GM06990 (cell line): ENCODE data around the gene SNX19.

Experiments
- DNase-seq: peaks from one replicate; pipeline ENCODE4 v3.0.0-alpha.2; 2011; ENCODE audit not compliant: insufficient read length; ENCODE audit errors: extremely low read depth
- H3K27me3 ChIP-seq: replicated peaks from 2 replicates; pipeline ENCODE4 v1.6.0; 2011; ENCODE audit warnings: low read length; ENCODE audit not compliant: control insufficient read depth, insufficient read depth
- H3K36me3 ChIP-seq: 2 replicates; pipeline ENCODE4 v1.5.1; 2011; ENCODE audit warnings: low read length; ENCODE audit not compliant: control insufficient read depth, insufficient read depth
- H3K4me3 ChIP-seq: replicated peaks from 2 replicates; pipeline ENCODE4 v1.5.1; 2011; ENCODE audit warnings: low read depth, mild to moderate bottlenecking, control low read depth, low read length
- TF ChIP-seq, protein P1 (sequence below): IDR thresholded peaks from 2 replicates; pipeline ENCODE4 v1.5.1; 2011; ENCODE audit warnings: low read length, control low read depth, mild to moderate bottlenecking, inconsistent platforms; ENCODE audit not compliant: insufficient read depth, poor library complexity, severe bottlenecking

Gene SNX19

DNA sequence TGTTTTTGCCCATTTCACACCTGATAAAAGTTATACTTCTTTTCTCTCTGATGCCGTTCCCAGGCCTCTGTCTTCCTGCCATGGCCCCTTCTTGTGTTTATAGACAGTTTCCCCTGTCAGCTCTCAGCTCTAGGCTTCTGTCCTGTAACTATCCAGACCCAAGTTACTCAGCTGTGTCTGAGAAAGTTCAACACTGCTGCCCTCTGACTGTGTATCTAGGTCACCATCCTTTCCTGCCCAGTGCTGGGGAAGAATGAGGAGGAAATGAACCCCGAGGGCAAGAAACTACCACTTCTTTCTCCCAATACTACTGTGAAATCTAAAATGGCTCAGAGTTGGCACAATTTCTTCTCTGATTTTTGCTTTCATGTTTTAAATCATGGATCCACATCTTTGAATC, 29.6 kb downstream of the SNX19 start:
- H3K36me3 ChIP-seq = peaks cover 17% of the 10 kb centered on the region
- H3K4me3 ChIP-seq = no peak overlapping the region

DNA sequence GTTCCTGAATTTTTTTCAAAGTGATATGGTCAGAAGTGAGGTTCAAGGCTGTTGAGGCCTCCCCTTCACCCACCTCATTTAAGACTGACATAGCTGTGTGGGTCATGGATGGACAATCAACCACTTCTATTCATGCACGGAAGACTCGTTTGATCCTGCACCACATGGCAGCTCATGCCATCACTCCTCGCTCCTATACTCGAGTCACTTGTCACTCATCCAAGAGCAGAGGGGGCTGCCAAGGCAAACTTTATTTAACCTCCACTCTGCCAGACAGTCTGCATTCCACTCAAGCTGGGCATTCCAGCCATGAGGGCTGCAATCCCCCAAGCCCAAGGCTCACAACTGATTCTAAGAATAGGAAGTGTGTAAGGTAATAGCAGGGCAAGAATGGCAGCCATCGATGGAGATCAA, 34.1 kb downstream of the SNX19 start:
- Histone ChIP-seq H3K36me3 (peaks cover 32% of the 10 kb centered on the region), H3K4me3 (no peak overlapping the region), H3K27me3 (no peaks in the 10 kb centered on the region)
- TF ChIP-seq, protein P1, sequence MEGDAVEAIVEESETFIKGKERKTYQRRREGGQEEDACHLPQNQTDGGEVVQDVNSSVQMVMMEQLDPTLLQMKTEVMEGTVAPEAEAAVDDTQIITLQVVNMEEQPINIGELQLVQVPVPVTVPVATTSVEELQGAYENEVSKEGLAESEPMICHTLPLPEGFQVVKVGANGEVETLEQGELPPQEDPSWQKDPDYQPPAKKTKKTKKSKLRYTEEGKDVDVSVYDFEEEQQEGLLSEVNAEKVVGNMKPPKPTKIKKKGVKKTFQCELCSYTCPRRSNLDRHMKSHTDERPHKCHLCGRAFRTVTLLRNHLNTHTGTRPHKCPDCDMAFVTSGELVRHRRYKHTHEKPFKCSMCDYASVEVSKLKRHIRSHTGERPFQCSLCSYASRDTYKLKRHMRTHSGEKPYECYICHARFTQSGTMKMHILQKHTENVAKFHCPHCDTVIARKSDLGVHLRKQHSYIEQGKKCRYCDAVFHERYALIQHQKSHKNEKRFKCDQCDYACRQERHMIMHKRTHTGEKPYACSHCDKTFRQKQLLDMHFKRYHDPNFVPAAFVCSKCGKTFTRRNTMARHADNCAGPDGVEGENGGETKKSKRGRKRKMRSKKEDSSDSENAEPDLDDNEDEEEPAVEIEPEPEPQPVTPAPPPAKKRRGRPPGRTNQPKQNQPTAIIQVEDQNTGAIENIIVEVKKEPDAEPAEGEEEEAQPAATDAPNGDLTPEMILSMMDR = no peak
- DNase-seq = no peak

More for the DNA sequence above, 29.6 kb downstream of the SNX19 start:
- no peak for DNase-seq
- H3K27me3 ChIP-seq = no peaks in the 10 kb centered on the region
- TF ChIP-seq, protein P1 = no peak

DNA sequence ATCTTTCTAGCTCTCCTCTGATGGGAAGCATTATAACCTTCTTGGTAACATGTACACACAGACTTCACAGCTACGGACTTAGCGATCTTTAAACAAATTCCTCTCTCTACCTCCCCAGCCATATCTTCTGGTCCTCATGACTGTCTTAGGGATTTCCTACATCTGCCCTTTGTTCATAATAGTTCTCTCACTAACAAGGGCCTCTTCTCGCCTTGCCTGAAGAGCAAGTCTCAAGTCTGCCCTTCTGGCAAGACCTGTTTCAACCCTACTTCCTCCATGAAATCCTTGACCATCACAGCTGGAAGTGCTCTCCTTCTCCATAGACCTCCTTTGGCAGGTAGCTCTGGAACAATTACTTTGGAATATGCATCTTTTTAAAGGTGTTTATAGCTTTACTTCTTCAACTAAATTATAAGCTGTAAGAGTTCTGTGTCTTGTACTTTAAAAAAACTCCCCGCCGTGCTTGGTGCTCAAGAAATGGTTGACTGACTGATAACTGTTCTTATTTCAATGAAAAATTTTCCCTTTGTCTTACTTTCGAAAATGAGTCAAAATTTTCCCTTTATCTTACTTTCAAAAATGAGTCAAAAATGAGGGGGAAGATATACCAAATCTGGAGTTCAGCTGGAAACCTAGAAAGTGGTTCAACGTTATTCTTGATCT, 34.7 kb downstream of the SNX19 start:
- peaks cover 33% of the 10 kb centered on the region for H3K36me3 ChIP-seq
- H3K27me3 ChIP-seq = no peaks in the 10 kb centered on the region
- DNase-seq = no peak
- TF ChIP-seq, protein P1 = no peak
- H3K4me3 ChIP-seq = no peak overlapping the region

DNA sequence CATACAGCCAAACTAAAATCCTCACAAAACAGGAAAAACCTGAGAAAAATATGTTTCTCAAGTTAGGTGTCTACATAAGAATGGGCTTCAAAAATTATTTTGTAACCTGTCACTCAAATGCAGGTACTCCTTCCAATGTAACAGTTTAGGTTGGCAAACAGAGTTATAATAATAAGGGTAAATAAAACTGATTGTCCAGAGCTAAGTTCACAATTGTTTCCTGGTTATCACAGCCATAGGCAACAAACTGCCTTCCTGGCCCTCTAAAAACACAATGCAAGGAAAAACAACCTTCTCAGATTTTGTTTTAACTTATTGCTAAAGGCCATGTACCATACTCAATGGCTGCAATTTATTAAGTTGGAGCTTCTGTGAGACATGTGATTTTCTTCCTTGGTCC, 36.4 kb downstream of the SNX19 start:
- Histone ChIP-seq H3K4me3 (no peak overlapping the region), H3K36me3 (peaks cover 32% of the 10 kb centered on the region), H3K27me3 (no peaks in the 10 kb centered on the region)
- DNase-seq = no peak
- TF ChIP-seq, protein P1 = no peak

DNA sequence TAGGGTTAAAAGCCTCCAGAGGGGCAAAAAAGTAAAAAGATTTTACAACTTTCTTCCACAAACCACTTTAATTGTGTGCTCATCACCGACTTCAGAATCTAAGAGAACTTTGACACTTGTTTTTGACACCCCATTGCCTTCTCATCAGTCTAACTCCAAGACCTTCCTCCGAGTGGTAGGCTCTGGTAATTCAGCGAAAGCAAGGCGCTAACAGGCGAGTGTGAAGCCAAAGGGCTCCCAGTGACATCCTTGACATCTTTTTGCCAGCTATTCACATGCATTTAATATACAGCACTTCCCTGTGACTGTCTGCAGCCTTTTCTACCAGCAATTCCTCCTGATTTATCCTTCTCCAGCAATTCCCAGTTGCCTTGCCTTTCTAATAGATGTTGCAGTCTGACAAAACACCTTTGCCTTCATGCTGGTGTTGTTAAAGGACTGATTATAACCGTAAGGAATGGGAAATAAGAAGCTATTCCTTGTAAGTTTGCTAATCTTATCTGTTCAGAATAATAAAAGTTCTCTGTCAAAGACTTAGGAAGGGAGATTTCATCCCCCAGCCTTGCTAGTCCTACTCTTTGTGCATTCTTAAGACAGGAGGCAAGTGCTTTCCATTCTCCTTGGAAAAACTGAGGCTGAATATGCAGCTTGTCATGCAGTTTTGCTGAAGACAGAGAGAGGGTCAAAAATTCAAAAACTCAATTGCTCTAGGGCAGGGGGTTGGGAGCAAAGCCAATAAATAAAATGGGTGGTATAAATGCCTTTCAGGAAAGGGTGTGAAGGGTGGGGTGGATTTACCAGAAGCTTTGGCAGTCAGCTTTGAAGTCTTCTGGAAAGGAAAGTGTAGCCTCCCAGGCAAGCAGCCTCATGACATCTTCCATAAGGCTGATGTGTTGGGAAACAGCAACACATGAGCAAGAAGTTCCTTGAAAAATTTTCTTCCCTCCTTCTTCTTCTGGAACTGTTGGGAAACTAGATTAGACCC, 39.1 kb downstream of the SNX19 start:
- no peak for DNase-seq
- Histone ChIP-seq H3K4me3 (no peak overlapping the region), H3K36me3 (peaks cover 31% of the 10 kb centered on the region)

More for the DNA sequence above, 39.1 kb downstream of the SNX19 start:
- no peaks in the 10 kb centered on the region for H3K27me3 ChIP-seq
- TF ChIP-seq, protein P1 = no peak
